ENCODE results near the gene MTERF1.
"Not testable (repeated sequence)": the region's sequence is repeated elsewhere in the genome, so short reads cannot be mapped to it uniquely, and the experiment has no call there.

Gene MTERF1

DNA sequence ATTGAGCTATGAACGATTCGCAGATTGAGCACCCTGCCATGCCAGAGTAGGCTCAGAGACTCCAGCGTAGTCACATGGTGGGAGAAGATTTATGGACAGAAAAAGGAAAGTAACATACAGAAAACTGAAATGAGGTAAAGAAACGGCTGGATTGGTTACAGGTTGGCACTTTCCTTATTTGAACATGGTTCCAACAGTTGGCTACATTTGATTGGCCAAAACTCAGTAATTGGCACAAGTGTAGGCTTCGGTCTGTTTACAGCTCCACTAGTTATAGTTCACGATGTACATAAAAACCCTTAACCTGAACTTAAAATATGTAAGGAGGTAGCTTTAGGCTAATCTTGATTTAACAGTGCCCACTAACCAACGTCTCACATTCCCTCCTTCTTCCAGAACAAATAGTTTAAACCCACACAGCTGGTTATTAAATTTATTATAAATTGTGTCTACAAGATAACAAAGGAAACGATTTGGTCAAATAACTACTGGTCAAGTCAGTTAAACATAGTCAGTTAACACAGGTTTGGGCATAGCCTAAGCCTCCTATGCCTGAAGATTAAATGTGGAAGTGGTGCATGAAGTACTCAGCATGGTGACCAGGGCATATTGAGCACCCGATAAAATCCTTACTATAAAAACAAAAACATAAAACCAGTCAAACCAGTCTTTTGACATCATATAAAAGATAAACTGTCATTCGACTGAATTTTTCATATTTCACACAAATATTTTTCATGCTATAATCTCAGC, 17.9 kb upstream of the MTERF1 start:
- H3K4me3 Mint-ChIP-seq, result no peak overlapping the region
- no peak for ATAC-seq (replicated peaks; ENCODE audit: extremely low read depth, poor library complexity, severe bottlenecking)
- no peak overlapping the region for H3K27ac Mint-ChIP-seq (ENCODE audit: low read depth)
- peaks cover 16% of the 10 kb centered on the region for H3K27me3 Mint-ChIP-seq
- no peaks in the 10 kb centered on the region for H3K9me3 Mint-ChIP-seq
- no peaks in the 10 kb centered on the region for H3K36me3 Mint-ChIP-seq (ENCODE audit: insufficient read depth)
- no peak for DNase-seq (ENCODE audit: low spot score in 2 of 2)
- H3K4me1 Mint-ChIP-seq, result no peaks in the 10 kb centered on the region

DNA sequence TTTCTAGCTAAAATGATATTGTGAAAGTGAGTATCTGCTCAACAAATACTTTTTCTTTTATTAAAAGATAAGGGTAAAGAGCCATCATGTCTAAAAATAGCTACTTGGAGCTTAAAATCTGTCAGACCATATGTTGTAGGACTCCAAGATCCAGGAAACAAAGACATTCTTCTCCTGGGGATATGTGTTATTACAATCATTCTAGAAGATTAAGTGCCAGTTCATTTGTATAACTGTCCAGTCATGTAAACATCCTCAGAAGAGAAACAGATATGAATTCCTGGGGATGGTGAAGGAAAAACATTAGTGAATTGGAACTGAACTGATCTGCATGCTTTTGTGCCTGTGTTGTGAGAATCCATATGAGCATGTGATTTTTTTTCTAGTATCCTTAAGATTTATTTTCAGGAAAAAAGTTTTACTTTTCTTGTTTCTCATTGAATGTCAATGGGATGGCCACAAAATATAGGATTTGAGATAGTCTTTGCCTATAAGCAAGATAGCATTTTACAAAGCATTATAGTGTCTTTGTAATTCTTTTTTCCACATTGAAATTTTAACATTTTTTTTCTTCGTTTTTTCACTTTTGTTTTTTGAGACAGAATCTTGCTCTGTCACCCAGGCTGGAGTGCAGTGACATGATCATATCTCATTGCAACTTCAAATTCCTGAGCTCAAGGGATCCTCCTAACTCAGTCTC, 14.4 kb upstream of the MTERF1 start:
- Mint-ChIP-seq H3K9me3 (no peaks in the 10 kb centered on the region), H3K36me3 (ENCODE audit: insufficient read depth) (no peaks in the 10 kb centered on the region), H3K27me3 (peaks cover 25% of the 10 kb centered on the region), H3K27ac (ENCODE audit: low read depth) (no peak overlapping the region), H3K4me1 (no peaks in the 10 kb centered on the region), H3K4me3 (no peak overlapping the region)
- no peak for DNase-seq (ENCODE audit: low spot score in 2 of 2)
- ATAC-seq (replicated peaks; ENCODE audit: extremely low read depth, poor library complexity, severe bottlenecking), result no peak

- not testable (repeated sequence) for ATAC-seq (replicated peaks; ENCODE audit: extremely low read depth, poor library complexity, severe bottlenecking); H3K4me3 Mint-ChIP-seq; DNase-seq (ENCODE audit: low spot score in 2 of 2); H3K27ac Mint-ChIP-seq (ENCODE audit: low read depth); H3K4me1 Mint-ChIP-seq; H3K36me3 Mint-ChIP-seq (ENCODE audit: insufficient read depth); H3K9me3 Mint-ChIP-seq
- H3K27me3 Mint-ChIP-seq, result peaks cover 25% of the 10 kb centered on the region
Measured at GRCh38 chr7:91893699-91894098, 13.2 kb upstream of the MTERF1 start.

DNA sequence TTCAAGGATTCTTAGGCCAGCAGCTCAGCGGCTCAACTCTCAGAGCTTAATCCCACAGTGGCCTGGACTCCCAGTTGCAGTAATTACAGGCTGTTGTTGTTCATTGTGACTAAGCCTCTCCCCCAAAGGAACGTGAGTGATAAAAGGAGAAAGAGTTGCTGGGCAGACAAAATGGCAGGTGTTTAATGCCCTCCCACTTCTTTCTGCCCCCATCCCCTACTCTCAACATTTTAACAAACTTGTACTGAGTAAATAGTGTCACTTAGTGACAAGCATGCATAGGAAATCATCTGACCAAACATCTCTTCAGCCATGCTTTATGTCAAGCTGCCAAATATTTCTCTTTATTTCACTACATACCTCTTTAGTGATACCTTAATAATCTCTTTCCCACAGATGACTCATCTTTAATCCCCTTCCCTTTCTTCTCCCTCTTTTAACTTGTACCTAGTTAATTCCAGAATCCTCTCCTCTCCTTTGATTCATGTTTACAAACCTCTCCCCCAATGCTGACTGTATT, 12.4 kb upstream of the MTERF1 start:
- no peak overlapping the region for H3K27ac Mint-ChIP-seq (ENCODE audit: low read depth)
- H3K36me3 Mint-ChIP-seq (ENCODE audit: insufficient read depth), result no peaks in the 10 kb centered on the region
- no peaks in the 10 kb centered on the region for H3K9me3 Mint-ChIP-seq
- ATAC-seq (replicated peaks; ENCODE audit: extremely low read depth, poor library complexity, severe bottlenecking) (no peak), DNase-seq (ENCODE audit: low spot score in 2 of 2) (no peak)
- no peak overlapping the region for H3K4me3 Mint-ChIP-seq
- H3K27me3 Mint-ChIP-seq, result peaks cover 25% of the 10 kb centered on the region
- no peaks in the 10 kb centered on the region for H3K4me1 Mint-ChIP-seq

DNA sequence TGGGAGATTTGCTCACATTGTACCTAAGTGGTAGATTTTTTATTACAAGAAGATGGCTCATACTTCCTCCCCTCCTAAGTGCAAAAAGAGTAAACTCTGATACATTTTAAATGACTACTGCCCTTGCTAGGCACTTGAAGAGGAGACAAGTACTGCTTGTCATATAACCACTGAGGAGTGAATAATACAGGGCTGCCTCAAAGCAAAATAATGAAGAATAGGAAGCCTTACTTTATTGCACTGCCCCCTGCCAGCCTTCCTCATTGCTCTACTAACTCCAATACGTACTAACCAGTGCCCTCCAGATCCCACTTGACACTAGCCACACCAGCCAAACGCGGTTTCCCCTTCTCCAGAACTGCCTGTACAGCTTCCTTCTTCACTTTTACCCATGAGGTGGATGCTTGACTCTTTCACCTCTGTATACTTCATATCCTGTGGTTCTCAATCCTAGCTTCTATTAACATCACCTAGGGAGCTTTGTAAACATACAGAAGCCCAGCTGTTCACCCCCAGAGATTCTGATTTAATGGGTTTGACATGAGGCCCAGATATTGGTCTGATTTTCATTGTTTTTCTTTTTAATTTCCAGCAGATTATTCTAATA, 11.7 kb upstream of the MTERF1 start:
- no peak overlapping the region for H3K27ac Mint-ChIP-seq (ENCODE audit: low read depth)
- ATAC-seq (replicated peaks; ENCODE audit: extremely low read depth, poor library complexity, severe bottlenecking), result no peak
- no peak overlapping the region for H3K4me3 Mint-ChIP-seq
- H3K9me3 Mint-ChIP-seq, result no peaks in the 10 kb centered on the region
- H3K4me1 Mint-ChIP-seq, result no peaks in the 10 kb centered on the region
- no peak for DNase-seq (ENCODE audit: low spot score in 2 of 2)
- peaks cover 25% of the 10 kb centered on the region for H3K27me3 Mint-ChIP-seq
- no peaks in the 10 kb centered on the region for H3K36me3 Mint-ChIP-seq (ENCODE audit: insufficient read depth)

DNA sequence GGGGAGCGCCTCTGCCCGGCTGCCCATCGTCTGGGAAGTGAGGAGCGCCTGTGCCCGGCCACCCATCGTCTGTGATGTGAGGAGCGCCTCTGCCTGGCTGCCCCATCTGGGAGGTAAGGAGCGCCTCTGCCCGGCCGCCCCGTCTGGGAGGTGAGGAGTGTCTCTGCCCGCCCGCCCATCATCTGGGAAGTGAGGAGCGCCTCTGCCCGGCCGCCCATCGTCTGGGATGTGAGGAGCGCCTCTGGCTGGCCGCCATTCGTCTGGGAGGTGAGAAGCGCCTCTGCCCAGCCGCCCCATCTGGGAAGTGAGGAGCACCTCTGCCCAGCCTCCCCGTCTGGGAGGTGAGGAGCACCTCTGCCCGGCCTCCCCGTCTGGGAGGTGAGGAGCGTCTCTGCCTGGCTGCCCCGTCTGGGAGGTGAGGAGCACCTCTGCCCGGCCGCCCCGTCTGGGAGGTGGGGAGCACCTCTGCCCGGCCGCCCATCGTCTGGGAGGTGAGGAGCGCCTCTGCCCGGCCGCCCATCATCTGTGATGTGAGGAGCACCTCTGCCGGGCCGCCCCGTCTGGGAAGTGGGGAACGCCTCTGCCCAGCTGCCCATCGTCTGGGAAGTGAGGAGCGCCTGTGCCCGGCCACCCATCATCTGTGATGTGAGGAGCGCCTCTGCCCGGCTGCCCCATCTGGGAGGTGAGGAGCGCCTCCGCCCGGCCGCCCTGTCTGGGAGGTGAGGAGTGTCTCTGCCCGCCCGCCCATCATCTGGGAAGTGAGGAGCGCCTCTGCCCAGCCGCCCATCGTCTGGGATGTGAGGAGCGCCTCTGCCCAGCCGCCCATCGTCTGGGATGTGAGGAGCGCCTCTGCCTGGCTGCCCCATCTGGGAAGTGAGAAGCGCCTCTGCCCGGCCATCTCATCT, 8.0 kb upstream of the MTERF1 start:
- not testable (repeated sequence) for ATAC-seq (replicated peaks; ENCODE audit: extremely low read depth, poor library complexity, severe bottlenecking); H3K36me3 Mint-ChIP-seq (ENCODE audit: insufficient read depth); H3K9me3 Mint-ChIP-seq; H3K4me3 Mint-ChIP-seq; H3K4me1 Mint-ChIP-seq; DNase-seq (ENCODE audit: low spot score in 2 of 2); H3K27ac Mint-ChIP-seq (ENCODE audit: low read depth)
- H3K27me3 Mint-ChIP-seq, result peaks cover 10% of the 10 kb centered on the region

GRCh38 chr7:91887336-91888213, 7.1 kb upstream of the MTERF1 start:
- not testable (repeated sequence) for DNase-seq (ENCODE audit: low spot score in 2 of 2); ATAC-seq (replicated peaks; ENCODE audit: extremely low read depth, poor library complexity, severe bottlenecking); H3K27me3 Mint-ChIP-seq; H3K4me3 Mint-ChIP-seq; H3K4me1 Mint-ChIP-seq; H3K36me3 Mint-ChIP-seq (ENCODE audit: insufficient read depth); H3K27ac Mint-ChIP-seq (ENCODE audit: low read depth); H3K9me3 Mint-ChIP-seq

DNA sequence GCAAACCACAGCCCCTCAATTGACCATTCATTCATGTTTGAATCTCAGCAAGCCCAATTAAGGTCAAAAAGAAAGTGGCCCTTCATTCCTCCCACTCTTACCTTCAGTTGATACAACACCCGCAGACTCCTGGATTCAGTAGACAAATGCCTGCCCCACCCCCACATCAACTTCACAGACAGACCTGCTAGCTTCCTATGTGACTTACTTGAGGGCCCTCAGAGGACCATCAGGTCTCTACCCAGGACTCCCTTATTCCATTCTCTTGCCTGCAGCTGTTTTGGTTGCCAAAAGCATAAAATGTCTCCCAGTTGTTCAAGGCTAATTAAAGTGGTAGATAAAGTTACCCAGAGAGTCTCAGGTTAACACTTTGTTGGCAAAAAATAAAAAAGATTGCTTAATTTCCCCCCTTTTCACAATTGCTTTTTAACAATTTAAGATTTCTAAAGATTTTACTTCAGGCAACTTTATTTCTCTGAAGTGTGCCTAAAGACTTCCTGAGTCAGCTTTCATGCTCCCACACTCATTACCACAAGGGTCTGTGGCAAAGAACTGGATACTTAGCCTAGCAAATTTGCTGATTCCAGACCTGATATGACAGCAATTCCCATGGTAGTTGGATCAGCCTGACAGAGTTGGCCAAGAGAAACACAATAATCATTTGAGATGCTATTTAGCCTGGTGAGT, 3.3 kb upstream of the MTERF1 start:
- ATAC-seq (replicated peaks; ENCODE audit: extremely low read depth, poor library complexity, severe bottlenecking), result no peak
- H3K27ac Mint-ChIP-seq (ENCODE audit: low read depth), result no peak overlapping the region
- H3K4me1 Mint-ChIP-seq, result peaks cover 16% of the 10 kb centered on the region
- no peaks in the 10 kb centered on the region for H3K27me3 Mint-ChIP-seq
- no peaks in the 10 kb centered on the region for H3K9me3 Mint-ChIP-seq
- no peak for DNase-seq (ENCODE audit: low spot score in 2 of 2)
- H3K4me3 Mint-ChIP-seq, result no peak overlapping the region
- peaks cover 8% of the 10 kb centered on the region for H3K36me3 Mint-ChIP-seq (ENCODE audit: insufficient read depth)

- H3K36me3 Mint-ChIP-seq (ENCODE audit: insufficient read depth), result peaks cover 16% of the 10 kb centered on the region
- no peaks in the 10 kb centered on the region for H3K9me3 Mint-ChIP-seq
- no peaks in the 10 kb centered on the region for H3K27me3 Mint-ChIP-seq
- peak overlapping the region; percentile 91 for H3K27ac Mint-ChIP-seq (ENCODE audit: low read depth)
- DNase-seq (ENCODE audit: low spot score in 2 of 2) (no peak), ATAC-seq (replicated peaks; ENCODE audit: extremely low read depth, poor library complexity, severe bottlenecking) (no peak)
- peak overlapping the region; percentile 89 for H3K4me3 Mint-ChIP-seq
- peaks cover 43% of the 10 kb centered on the region for H3K4me1 Mint-ChIP-seq
Measured at GRCh38 chr7:91880016-91880412, 488 bp downstream of the MTERF1 start.

GRCh38 chr7:91876391-91877133, 3.9 kb downstream of the MTERF1 start:
- Mint-ChIP-seq H3K4me1 (peaks cover 53% of the 10 kb centered on the region), H3K9me3 (no peaks in the 10 kb centered on the region), H3K27me3 (no peaks in the 10 kb centered on the region), H3K27ac (ENCODE audit: low read depth) (no peak overlapping the region), H3K4me3 (no peak overlapping the region), H3K36me3 (ENCODE audit: insufficient read depth) (peaks cover 15% of the 10 kb centered on the region)
- no peak for ATAC-seq (replicated peaks; ENCODE audit: extremely low read depth, poor library complexity, severe bottlenecking)
- no peak for DNase-seq (ENCODE audit: low spot score in 2 of 2)

DNA sequence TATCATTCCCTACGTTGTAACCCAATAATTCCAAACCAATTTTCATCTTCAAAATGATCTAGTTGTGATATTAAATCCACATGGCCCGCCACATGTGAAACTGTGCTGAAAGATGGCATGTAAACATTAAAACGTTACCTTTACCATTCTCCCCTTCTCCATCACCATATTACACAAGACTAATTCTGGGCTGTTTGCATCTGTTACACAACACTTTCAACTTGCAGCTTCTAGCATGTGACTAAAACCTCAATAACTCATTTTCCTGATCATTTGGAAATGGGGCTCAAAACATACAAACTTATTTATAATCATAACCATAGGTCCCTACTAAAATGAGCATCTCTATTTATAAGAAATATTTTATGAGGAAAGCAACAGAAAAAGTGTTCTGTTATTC, 4.7 kb downstream of the MTERF1 start:
- Mint-ChIP-seq H3K27ac (ENCODE audit: low read depth) (peak overlapping the region; percentile 58), H3K4me3 (no peak overlapping the region), H3K4me1 (peaks cover 60% of the 10 kb centered on the region), H3K36me3 (ENCODE audit: insufficient read depth) (peaks cover 15% of the 10 kb centered on the region), H3K9me3 (no peaks in the 10 kb centered on the region), H3K27me3 (no peaks in the 10 kb centered on the region)
- ATAC-seq (replicated peaks; ENCODE audit: extremely low read depth, poor library complexity, severe bottlenecking) (no peak), DNase-seq (ENCODE audit: low spot score in 2 of 2) (no peak)
